OCI-LY3 (cell line): ENCODE measurements around the gene ADIPOR2.

Experiments used
- EZH2phosphoT487 ChIP-seq: fragments of 200-600 bp; shearing (Covaris generic); IDR thresholded peaks from 2 replicates; pipeline ENCODE4 v1.6.1; 2018; ENCODE audit warnings: antibody characterized with exemption, mixed run types, low read depth
- TF ChIP-seq, protein P1 (sequence below): fragments of 200-600, 300-600 bp; sonication (generic); IDR thresholded peaks from 2 replicates; pipeline ENCODE4 v1.5.1; 2014; ENCODE audit warnings: antibody characterized with exemption, low read length, low read depth

DNA sequence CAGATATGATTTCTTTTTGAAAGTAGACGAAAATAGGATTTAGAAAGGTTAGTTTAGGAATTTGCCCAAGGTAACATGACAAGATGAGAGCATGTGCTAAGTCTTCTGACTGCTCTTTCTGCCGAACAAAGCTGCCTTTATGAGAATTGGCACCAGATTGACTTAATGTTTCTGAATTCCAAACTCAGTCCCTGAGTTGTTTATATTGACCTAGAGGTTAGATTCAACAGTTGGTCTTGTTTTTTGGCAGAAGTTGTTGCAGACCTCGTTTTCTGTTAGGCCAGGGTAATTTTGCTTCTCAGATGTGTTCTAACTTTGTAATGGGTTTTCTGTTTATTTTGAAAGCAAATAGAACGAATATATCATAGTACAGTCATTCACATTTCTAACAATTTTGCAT, 68.0 kb downstream of the ADIPOR2 start:
- TF ChIP-seq, protein P1, sequence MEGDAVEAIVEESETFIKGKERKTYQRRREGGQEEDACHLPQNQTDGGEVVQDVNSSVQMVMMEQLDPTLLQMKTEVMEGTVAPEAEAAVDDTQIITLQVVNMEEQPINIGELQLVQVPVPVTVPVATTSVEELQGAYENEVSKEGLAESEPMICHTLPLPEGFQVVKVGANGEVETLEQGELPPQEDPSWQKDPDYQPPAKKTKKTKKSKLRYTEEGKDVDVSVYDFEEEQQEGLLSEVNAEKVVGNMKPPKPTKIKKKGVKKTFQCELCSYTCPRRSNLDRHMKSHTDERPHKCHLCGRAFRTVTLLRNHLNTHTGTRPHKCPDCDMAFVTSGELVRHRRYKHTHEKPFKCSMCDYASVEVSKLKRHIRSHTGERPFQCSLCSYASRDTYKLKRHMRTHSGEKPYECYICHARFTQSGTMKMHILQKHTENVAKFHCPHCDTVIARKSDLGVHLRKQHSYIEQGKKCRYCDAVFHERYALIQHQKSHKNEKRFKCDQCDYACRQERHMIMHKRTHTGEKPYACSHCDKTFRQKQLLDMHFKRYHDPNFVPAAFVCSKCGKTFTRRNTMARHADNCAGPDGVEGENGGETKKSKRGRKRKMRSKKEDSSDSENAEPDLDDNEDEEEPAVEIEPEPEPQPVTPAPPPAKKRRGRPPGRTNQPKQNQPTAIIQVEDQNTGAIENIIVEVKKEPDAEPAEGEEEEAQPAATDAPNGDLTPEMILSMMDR, result no peak
- no peak for TF ChIP-seq EZH2phosphoT487
